ENCODE results near the gene LRRC8C. TPM values are rescaled to one million over a fixed set of nuclear protein-coding genes. Genes with fewer than 3 reads are reported as not detected.

The LRRC8C gene
- total and polyA plus RNA-seq, 2 of the 8 experiments (the other 6 are each of a cell fraction or from before 2014, with no cell fraction given) = 1.1 to 2.1 TPM

DNA sequence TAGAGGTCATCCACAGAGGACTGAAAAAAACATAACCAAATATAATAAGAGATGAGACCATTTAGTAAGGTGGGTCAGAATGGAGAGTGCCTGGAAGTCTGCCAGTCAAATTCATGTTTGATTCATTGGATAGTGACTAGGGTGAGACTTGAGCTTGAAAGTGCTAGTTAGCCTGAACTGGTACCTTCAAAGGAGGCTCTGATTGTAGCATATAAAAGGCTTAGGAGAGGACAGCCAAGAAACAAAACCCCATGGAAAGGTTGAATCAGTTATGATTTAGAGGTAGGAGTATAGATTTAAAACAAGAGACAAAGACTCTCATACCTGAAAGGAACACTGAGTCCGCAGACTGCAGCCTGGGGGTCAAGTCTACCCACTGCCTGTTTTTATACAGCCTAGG is 44.4 kb upstream of the LRRC8C start:
- Histone ChIP-seq H3K9me3 (ENCODE audit: insufficient read depth in 2 of 2, low read depth in 1 of 2, low read length in 1 of 2) (no peaks in the 10 kb centered on the region), H3K27ac (ENCODE audit: low read depth, low read length) (no peak overlapping the region), H3K4me1 (replicated peaks in 1 of 4; ENCODE audit: control insufficient read depth in 3 of 4, insufficient read depth in 4 of 4, low read length in 3 of 4) (peaks cover 0 to 13% (median 6%) of the 10 kb centered on the region in 4 experiments; a peak in 4 of 7 replicates), H2BK20ac (ENCODE audit: low read length) (no peak overlapping the region), H3K23me2 (ENCODE audit: low read depth, low read length) (no peaks in the 10 kb centered on the region), H3K4ac (replicated peaks; ENCODE audit: insufficient read length, low read depth, low read length) (no peak overlapping the region), H3K27me3 (replicated peaks in 1 of 4; ENCODE audit: control insufficient read depth in 3 of 4, extremely low read depth in 1 of 4, insufficient read depth in 3 of 4, low read length in 3 of 4) (no peaks in the 10 kb centered on the region), H3K18ac (ENCODE audit: extremely low read depth, low read length) (no peak overlapping the region), H3K23ac (ENCODE audit: insufficient read length) (no peak overlapping the region), H3K9ac (replicated peaks in 1 of 4; ENCODE audit: extremely low read depth in 1 of 4, low read depth in 3 of 4, low read length in 3 of 4) (no peak overlapping the region), H3K36me3 (ENCODE audit: control insufficient read depth in 2 of 4, insufficient read depth in 4 of 4, low read length in 3 of 4) (peaks cover 0 to 20% (median 8%) of the 10 kb centered on the region in 4 experiments; a peak in 7 of 8 replicates), H3K4me3 (ENCODE audit: extremely low read depth in 1 of 4, insufficient read depth in 2 of 4, low read depth in 3 of 4, low read length in 4 of 4) (no peak overlapping the region), H2AFZ (ENCODE audit: low read length) (no peak overlapping the region), H4K5ac (ENCODE audit: insufficient read length, low read depth, low read length) (no peak overlapping the region), H3K56ac (replicated peaks; ENCODE audit: insufficient read length, low read depth, low read length) (no peak overlapping the region), H2AK5ac (ENCODE audit: low read depth, low read length) (no peak overlapping the region), H2BK12ac (ENCODE audit: low read depth, low read length) (no peak overlapping the region), H2BK120ac (replicated peaks; ENCODE audit: low read depth, low read length) (no peak overlapping the region), H3K79me2 (ENCODE audit: control insufficient read depth in 1 of 2, insufficient read depth in 2 of 2, low read length in 2 of 2) (peaks cover 0 to 10% of the 10 kb centered on the region in 2 experiments; a peak in 1 of 4 replicates), H4K20me1 (replicated peaks in 1 of 2; ENCODE audit: control insufficient read depth in 1 of 2, insufficient read depth in 2 of 2, low read length in 2 of 2) (peaks cover 0 to 3% of the 10 kb centered on the region in 2 experiments), H2BK15ac (ENCODE audit: low read length) (no peak overlapping the region), H2BK5ac (ENCODE audit: low read depth, low read length) (no peak overlapping the region), H4K8ac (ENCODE audit: extremely low read depth, insufficient read depth, low read length) (no peak overlapping the region), H3K14ac (ENCODE audit: insufficient read length) (no peak overlapping the region), H3K4me2 (ENCODE audit: insufficient read depth in 1 of 2, low read depth in 2 of 2, low read length in 2 of 2) (no peak overlapping the region), H4K91ac (replicated peaks; ENCODE audit: insufficient read length, low read length) (no peak overlapping the region), H3K79me1 (ENCODE audit: low read depth, low read length) (no peaks in the 10 kb centered on the region)
- DNase-seq (ENCODE audit: low read depth in 1 of 2, low spot score in 2 of 2) (no peak), FAIRE-seq (no peak)
- ChIA-PET POLR2A (ENCODE audit: partially characterized antibody) (no interaction called here), CTCF (ENCODE audit: partially characterized antibody) (interaction anchor here (1.3 kb wide), 1 partner anchor 35 kb away, joined by 4 read pairs; no protein-coding TSS in a partner anchor)
- 84% methylated on average over 1 of the region's 1 CpG; no CpG with 5 or more reads in 1 of the 2 experiments for WGBS, 2 experiments (ENCODE audit: extremely low coverage in 1 of 2, insufficient coverage in 1 of 2, insufficient read length in 1 of 2, insufficient replicate concordance in 2 of 2, low coverage in 1 of 2, low lambda C conversion rate in 2 of 2, missing lambda C conversion rate in 1 of 2)
- TF ChIP-seq, protein P1, sequence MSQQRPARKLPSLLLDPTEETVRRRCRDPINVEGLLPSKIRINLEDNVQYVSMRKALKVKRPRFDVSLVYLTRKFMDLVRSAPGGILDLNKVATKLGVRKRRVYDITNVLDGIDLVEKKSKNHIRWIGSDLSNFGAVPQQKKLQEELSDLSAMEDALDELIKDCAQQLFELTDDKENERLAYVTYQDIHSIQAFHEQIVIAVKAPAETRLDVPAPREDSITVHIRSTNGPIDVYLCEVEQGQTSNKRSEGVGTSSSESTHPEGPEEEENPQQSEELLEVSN (IDR thresholded peaks at IDR 0.05) = no peak
- TF ChIP-seq EGR1 (IDR thresholded peaks at IDR 0.05; ENCODE audit: borderline replicate concordance, low read depth, low read length) (no peak), HDAC6 (IDR thresholded peaks at IDR 0.05; ENCODE audit: low read depth, low read length) (no peak), TAF7 (optimal IDR thresholded peaks at IDR 0.05; ENCODE audit: borderline replicate concordance, low read depth, low read length) (no peak), SP1 (IDR thresholded peaks at IDR 0.05; ENCODE audit: low read depth, low read length) (no peak), HDAC2 (IDR thresholded peaks at IDR 0.05; ENCODE audit: borderline replicate concordance in 1 of 2, low read depth in 2 of 2, low read length in 2 of 2) (no peak)
- TF ChIP-seq, protein P2, sequence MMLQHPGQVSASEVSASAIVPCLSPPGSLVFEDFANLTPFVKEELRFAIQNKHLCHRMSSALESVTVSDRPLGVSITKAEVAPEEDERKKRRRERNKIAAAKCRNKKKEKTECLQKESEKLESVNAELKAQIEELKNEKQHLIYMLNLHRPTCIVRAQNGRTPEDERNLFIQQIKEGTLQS (IDR thresholded peaks at IDR 0.05; ENCODE audit: insufficient read depth, low read depth, low read length) = no peak

Data from H1 (cell line).